ENCODE results near the gene TEX13D.

The TEX13D gene

DNA sequence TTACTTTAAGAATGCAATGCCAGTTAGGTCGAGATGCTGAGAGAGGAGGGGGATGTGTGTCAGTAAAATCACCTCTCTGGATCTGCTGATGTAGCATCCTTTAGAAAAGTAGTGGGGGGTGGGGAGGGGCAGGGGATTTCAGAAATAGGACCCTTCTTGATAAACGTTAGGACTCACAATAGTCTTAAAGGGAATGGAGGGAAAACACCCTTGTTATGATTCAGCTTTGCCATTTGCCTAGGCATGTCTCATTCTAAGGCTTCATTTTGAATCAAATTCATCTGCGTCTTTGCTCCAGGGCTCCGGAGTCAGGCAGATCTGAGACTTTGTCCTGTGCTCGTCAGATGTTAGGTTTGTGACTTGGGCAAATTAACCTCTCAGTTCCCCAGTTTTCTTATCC lies 14.8 kb downstream of the TEX13D start:
- intact Hi-C loops (cut with DNase I) = no loop called here

DNA sequence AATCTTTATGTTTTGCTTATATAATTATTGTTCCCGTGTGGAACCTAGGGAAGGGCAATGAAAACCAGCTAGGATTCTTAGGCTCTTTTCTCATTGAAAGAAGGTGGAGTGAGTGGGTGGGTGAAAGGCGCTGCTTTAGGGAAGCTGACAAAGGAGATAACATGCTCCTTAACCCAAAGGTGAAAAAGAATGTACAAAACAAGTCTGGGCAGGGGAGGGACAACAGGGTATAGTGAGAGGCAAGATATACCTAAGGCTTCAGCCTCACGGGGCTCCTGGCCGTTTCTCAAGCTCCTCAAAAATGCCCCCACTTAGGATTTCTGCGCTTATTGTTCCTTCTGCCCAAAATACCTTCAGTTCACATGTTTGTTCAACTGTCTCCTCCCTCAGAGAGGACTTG lies 15.7 kb downstream of the TEX13D start:
- DNase-seq = no peak
- intact Hi-C loops (cut with DNase I) = no loop called here

More for the DNA sequence above, 14.8 kb downstream of the TEX13D start:
- no peak for DNase-seq

DNA sequence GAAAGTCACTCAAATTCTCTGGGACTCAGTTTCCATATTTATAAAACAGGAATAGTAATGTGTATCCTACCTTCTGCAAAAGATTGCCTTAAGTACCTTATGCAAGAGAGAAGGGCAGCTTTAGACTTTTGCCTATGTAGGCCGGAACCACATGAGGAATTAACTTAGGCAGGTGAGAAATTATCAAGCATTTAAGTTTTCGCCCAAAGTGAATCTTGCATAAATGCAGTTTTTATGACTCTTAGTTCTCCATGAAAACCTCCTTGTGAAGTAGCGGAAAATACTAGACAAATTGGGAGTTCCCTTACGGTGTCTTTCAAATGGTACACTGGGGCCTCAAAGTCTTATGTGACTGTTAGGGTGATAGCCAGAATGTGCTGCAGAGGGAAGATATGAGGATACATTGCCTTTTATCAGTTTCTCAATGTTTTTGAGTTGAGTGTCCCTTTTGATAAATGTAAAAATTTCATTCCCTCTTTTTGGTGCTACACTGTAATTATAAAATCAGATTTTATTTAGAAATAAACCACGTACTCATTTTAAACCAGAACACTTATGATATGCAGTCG lies 16.5 kb downstream of the TEX13D start:
- intact Hi-C loops (cut with DNase I) = no loop called here
- no peak for DNase-seq

DNA sequence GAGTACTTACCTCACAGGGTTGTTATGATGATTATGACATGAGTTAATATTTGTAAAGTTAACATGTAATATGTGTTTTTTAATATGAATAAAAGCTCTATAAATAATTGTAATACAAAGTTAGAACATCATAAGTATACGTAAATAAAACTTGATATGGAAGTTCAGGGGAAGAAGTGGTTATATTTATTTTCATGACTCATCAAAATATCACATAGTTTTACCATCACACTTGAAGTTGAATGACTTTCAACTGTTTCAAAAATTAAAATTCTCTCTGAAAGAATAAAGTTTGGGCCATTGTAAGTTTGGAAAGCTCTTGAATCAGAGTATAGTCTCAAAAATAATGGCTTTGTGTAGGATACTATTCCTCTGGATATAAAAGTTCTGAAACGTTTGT lies 22.2 kb downstream of the TEX13D start:
- intact Hi-C loops (cut with DNase I) = no loop called here
- no peak for DNase-seq

DNA sequence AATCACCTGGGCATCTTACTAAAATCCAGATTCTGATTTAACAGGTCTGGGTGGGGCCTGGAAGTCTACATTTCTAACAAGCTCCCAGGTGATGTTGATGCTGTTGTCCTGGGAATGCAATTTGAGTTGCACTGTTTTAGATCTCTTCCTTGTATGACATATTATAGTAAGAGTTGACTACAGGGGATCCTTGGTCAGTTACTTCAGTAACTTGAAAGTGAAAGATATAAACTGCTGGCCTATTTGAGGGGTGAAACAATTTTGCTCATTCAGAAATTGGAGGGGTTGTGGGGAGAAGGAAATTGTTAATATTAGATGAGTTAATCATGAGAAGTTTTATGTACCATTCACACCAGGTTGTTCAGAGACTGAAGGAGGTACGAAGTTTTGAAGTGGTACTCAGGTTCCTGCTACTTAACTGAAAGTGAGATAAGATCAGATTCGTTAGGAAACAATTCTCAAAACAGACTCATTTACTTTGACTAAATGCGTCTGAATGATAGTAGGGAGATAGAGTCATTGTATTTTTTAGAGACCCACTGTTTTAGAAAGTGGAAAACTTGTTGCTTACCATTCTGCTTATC lies 26.4 kb downstream of the TEX13D start:
- no peak for DNase-seq
- intact Hi-C loops (cut with DNase I) = no loop called here

- no peak for DNase-seq
- intact Hi-C loops (cut with DNase I) = no loop called here
Measured at GRCh38 chrX:124362072-124362471, 29.6 kb downstream of the TEX13D start.

DNA sequence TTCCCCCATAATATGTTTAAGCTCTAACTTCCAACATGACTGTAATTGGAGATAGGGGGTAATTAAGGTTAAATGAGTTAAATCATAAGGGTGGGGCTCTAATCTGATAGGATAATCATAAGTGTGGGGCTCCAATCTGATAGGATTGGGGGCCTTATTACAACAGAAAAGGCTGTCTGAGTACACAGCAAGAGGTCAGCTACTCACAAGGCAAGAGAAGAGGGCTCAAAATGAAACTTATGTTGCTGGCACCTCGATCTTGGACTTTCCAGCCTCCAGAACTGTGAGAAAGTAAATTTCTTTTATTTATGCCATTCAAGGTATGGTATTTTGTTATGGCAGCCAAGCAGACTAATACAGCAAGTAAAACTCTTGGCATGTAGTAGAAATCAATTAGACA lies 30.3 kb downstream of the TEX13D start:
- no peak for DNase-seq
- intact Hi-C loops (cut with DNase I) = no loop called here

- DNase-seq = no peak
- intact Hi-C loops (cut with DNase I) = no loop called here
Measured at GRCh38 chrX:124369722-124370121, 37.3 kb downstream of the TEX13D start.

DNA sequence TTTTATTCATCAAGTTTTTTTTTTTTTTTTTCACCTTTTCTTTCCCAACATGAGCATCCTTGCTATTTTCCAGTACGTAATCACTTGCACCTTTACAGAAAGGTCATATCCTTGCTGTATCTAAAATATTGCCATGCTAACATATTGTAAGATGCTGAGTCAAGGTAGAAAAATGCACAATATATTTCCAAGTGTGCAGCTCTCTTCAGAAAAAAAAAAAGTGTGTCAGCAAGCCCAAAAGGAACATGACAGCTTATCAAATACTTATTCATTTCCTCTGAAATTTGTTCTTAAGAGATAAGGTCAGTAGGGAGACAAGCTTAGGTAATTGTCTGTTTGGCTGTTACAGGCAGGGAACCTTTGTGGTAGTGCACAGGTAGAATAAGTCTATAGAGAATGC lies 40.9 kb downstream of the TEX13D start:
- intact Hi-C loops (cut with DNase I) = no loop called here
- DNase-seq = no peak

- no peak for DNase-seq
- intact Hi-C loops (cut with DNase I) = no loop called here
Measured at GRCh38 chrX:124378643-124379042, 46.2 kb downstream of the TEX13D start.

DNA sequence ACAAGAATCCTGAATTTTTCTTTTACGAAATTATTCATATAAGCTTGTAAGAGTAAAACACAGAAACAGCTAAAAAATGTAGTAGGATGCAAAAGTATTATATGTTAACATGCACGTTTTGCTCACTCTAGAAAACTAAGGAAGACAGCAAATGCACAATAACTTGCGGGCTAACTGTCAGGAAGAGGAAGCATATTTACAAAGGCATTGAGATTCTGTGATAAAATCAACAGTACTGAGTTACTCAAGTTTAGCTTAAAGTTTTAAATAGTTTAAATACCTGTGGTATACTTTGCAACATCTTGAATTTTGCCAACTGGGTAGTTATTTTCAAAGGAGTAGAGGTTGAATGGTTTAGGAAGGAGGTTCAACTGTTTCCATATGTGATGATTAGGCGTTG lies 50.9 kb downstream of the TEX13D start:
- no peak for DNase-seq
- intact Hi-C loops (cut with DNase I) = no loop called here

DNA sequence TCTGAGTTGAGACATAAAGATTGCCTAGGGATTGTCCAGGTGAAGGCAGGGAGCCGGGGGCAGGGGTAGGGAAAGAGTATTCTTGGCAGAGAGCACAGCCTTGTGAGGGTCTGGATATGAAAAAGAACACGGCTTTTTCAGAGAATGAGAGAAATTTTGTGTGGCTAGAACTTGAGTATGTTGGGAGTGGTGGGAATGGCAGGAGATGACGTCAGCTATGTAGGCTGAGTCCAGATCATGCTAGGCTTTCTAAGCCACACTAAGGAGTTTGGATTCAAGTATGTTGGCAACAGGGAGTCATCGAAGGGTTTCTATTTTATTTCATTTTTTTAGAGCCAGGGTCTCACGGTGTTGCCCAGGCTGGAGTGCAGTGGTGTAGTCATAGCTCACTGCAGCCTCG lies 53.9 kb downstream of the TEX13D start:
- intact Hi-C loops (cut with DNase I) = no loop called here

More for the DNA sequence above, 53.9 kb downstream of the TEX13D start:
- no peak for DNase-seq

Data from posterior cingulate gyrus (tissue), 11 donors.